SK-N-SH treated with all-trans-retinoic acid at 6 μM for 48 hours (cell line): ENCODE measurements around the gene OXCT2.
"Not testable (repeated sequence)": the region's sequence is repeated elsewhere in the genome, so short reads cannot be mapped to it uniquely, and the experiment has no call there.

Source experiments
- ATAC-seq: fragments of 200-7000 bp; cut with Tn5 transposase; 3 replicates; pipeline ENCODE4 v1.9.1; 2020; ENCODE audit warnings: mild to moderate bottlenecking, moderate library complexity
- ARNTL ChIP-seq: fragments of 450-650 bp; formaldehyde crosslinking; IDR thresholded peaks from 2 replicates; pipeline ENCODE4 v1.5.0; 2020; ENCODE audit warnings: low read depth, mild to moderate bottlenecking, moderate library complexity, borderline replicate concordance
- BACH2 ChIP-seq: fragments of 250-450 bp; sonication (Bioruptor Pico); IDR thresholded peaks from 2 replicates; pipeline ENCODE4 v1.9.0; 2021; ENCODE audit warnings: mild to moderate bottlenecking, borderline replicate concordance
- CSDC2 ChIP-seq: fragments of 250-450 bp; sonication (Bioruptor Pico); IDR thresholded peaks from 2 replicates; pipeline ENCODE4 v1.5.0; 2020; ENCODE audit warnings: mild to moderate bottlenecking, moderate library complexity
- GLIS3 ChIP-seq: fragments of 250-450 bp; sonication (Bioruptor Pico); IDR thresholded peaks from 2 replicates; pipeline ENCODE4 v1.5.0; 2020; ENCODE audit warnings: mild to moderate bottlenecking, moderate library complexity
- ISL1 ChIP-seq: fragments of 250-450 bp; sonication (Bioruptor Pico); IDR thresholded peaks from 2 replicates; pipeline ENCODE4 v2.1.2; 2022; ENCODE audit warnings: mild to moderate bottlenecking, moderate library complexity
- OSR1 ChIP-seq: fragments of 250-450 bp; sonication (Bioruptor Pico); IDR thresholded peaks from 2 replicates; pipeline ENCODE4 v1.8.0; 2022; ENCODE audit warnings: moderate library complexity, mild to moderate bottlenecking, inconsistent platforms
- PATZ1 ChIP-seq: fragments of 250-450 bp; sonication (Bioruptor Pico); IDR thresholded peaks from 2 replicates; pipeline ENCODE4 v1.8.0; 2020; ENCODE audit warnings: mild to moderate bottlenecking, moderate library complexity, borderline replicate concordance
- POU6F1 ChIP-seq: fragments of 250-450 bp; sonication (Bioruptor Pico); IDR thresholded peaks from 2 replicates; pipeline ENCODE4 v1.8.0; 2021; ENCODE audit warnings: low read depth, mild to moderate bottlenecking, moderate library complexity, borderline replicate concordance
- PPARA ChIP-seq: fragments of 250-450 bp; sonication (Bioruptor Pico); IDR thresholded peaks from 2 replicates; pipeline ENCODE4 v1.5.0; 2020; ENCODE audit warnings: mild to moderate bottlenecking, borderline replicate concordance
- RARB ChIP-seq: fragments of 250-450 bp; sonication (Bioruptor Pico); IDR thresholded peaks from 2 replicates; pipeline ENCODE4 v1.8.0; 2021; ENCODE audit warnings: mild to moderate bottlenecking, moderate library complexity
- SNAI2 ChIP-seq: fragments of 250-450 bp; sonication (Bioruptor Pico); IDR thresholded peaks from 2 replicates; pipeline ENCODE4 v1.5.0; 2020; ENCODE audit warnings: mild to moderate bottlenecking, moderate library complexity
- TCF4 ChIP-seq: fragments of 250-450 bp; sonication (Bioruptor Pico); IDR thresholded peaks from 2 replicates; pipeline ENCODE4 v1.8.0; 2021; ENCODE audit warnings: mild to moderate bottlenecking, moderate library complexity, borderline replicate concordance
- TOX ChIP-seq: fragments of 250-450 bp; sonication (Bioruptor Pico); IDR thresholded peaks from 2 replicates; pipeline ENCODE4 v1.8.0; 2021; ENCODE audit warnings: mild to moderate bottlenecking, moderate library complexity, borderline replicate concordance
- ZC3H10 ChIP-seq: fragments of 250-450 bp; sonication (Bioruptor Pico); IDR thresholded peaks from 2 replicates; pipeline ENCODE4 v1.5.1; 2021; ENCODE audit warnings: mild to moderate bottlenecking, moderate library complexity
- ZFP3 ChIP-seq: fragments of 250-450 bp; sonication (Bioruptor Pico); IDR thresholded peaks from 2 replicates; pipeline ENCODE4 v1.5.0; 2020; ENCODE audit warnings: mild to moderate bottlenecking, moderate library complexity
- ZFP30 ChIP-seq: fragments of 450-650 bp; formaldehyde crosslinking; IDR thresholded peaks from 2 replicates; pipeline ENCODE4 v1.5.0; 2022; ENCODE audit warnings: mild to moderate bottlenecking, moderate library complexity
- ZNF565 ChIP-seq: fragments of 450-650 bp; formaldehyde crosslinking; conservative IDR thresholded peaks from 2 replicates; pipeline ENCODE4 v1.5.0; 2020; ENCODE audit warnings: low read depth, mild to moderate bottlenecking, moderate library complexity
- ZNF70 ChIP-seq: fragments of 450-650 bp; formaldehyde crosslinking; IDR thresholded peaks from 2 replicates; pipeline ENCODE4 v1.5.0; 2020; ENCODE audit warnings: mild to moderate bottlenecking, moderate library complexity
- ZNF8 ChIP-seq: fragments of 450-650 bp; formaldehyde crosslinking; IDR thresholded peaks from 2 replicates; pipeline ENCODE4 v1.5.0; 2020; ENCODE audit warnings: mild to moderate bottlenecking, moderate library complexity
- TF ChIP-seq, protein P1 (sequence below): fragments of 250-450 bp; sonication (Bioruptor Pico); IDR thresholded peaks from 2 replicates; pipeline ENCODE4 v1.5.0; 2020; ENCODE audit warnings: mild to moderate bottlenecking, moderate library complexity
- TF ChIP-seq, protein P2 (sequence below): fragments of 250-450 bp; sonication (Bioruptor Pico); IDR thresholded peaks from 2 replicates; pipeline ENCODE4 v1.5.1; 2021; ENCODE audit warnings: mild to moderate bottlenecking, moderate library complexity
- TF ChIP-seq, protein P3 (sequence below): fragments of 250-450 bp; sonication (Bioruptor Pico); IDR thresholded peaks from 2 replicates; pipeline ENCODE4 v1.5.1; 2020; ENCODE audit warnings: low read depth, mild to moderate bottlenecking, moderate library complexity

OXCT2 gene

GRCh38 chr1:39771022-39771532 is at the start of gene OXCT2:
OXCT2 (minus strand) TSS chr1:39771348; CDS start chr1:39771255, 93 bp downstream.
- ATAC-seq, result not testable (repeated sequence)

DNA sequence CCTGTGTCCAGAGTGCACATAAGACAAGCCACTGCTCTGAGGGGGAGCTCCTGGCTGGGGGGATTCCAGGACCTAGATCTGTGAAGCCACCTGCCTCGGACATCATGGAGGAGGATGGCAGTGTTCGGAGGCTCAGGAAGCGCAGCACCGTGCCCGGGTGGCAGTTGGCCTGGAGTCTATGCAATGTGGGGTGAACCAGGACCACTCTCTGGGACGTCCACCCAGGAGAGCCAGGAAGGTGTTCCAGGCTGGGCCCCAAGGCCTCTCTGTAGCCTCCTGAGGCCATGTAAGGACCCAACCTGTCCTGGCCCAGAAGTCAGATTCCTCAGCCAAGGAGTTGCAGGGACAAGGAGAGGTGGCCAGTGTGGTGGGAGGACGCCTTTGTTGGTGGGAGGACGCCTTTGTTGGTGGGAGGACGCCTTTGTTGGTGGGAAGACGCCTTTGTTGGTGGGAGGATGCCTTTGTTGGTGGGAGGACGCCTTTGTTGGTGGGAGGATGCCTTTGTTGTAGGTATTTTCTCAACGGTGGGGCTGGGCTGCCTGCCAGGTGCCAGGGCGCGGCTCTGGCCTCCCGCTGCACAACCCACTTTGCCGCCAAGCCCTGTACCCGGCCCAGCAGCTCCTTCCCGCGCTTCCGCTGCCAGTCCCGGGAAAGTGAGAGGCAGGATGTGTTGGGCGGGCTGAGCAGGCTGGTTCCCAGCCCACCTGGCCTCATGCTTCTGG is 48.1 kb upstream of the OXCT2 start:
- ATAC-seq, result no peak
- no peak for TF ChIP-seq ZNF8
- no peak for TF ChIP-seq GLIS3
- no peak for TF ChIP-seq TOX (CRISPR knock-in tag)
- TF ChIP-seq PPARA, result no peak
- no peak for TF ChIP-seq SNAI2 (CRISPR knock-in tag)
- TF ChIP-seq TCF4 (CRISPR knock-in tag), result no peak
- TF ChIP-seq ISL1 (CRISPR knock-in tag), result no peak
- TF ChIP-seq CSDC2 (CRISPR knock-in tag), result no peak
- TF ChIP-seq, protein P1, sequence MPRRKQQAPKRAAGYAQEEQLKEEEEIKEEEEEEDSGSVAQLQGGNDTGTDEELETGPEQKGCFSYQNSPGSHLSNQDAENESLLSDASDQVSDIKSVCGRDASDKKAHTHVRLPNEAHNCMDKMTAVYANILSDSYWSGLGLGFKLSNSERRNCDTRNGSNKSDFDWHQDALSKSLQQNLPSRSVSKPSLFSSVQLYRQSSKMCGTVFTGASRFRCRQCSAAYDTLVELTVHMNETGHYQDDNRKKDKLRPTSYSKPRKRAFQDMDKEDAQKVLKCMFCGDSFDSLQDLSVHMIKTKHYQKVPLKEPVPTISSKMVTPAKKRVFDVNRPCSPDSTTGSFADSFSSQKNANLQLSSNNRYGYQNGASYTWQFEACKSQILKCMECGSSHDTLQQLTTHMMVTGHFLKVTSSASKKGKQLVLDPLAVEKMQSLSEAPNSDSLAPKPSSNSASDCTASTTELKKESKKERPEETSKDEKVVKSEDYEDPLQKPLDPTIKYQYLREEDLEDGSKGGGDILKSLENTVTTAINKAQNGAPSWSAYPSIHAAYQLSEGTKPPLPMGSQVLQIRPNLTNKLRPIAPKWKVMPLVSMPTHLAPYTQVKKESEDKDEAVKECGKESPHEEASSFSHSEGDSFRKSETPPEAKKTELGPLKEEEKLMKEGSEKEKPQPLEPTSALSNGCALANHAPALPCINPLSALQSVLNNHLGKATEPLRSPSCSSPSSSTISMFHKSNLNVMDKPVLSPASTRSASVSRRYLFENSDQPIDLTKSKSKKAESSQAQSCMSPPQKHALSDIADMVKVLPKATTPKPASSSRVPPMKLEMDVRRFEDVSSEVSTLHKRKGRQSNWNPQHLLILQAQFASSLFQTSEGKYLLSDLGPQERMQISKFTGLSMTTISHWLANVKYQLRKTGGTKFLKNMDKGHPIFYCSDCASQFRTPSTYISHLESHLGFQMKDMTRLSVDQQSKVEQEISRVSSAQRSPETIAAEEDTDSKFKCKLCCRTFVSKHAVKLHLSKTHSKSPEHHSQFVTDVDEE, result no peak
- TF ChIP-seq POU6F1 (CRISPR knock-in tag), result no peak
- no peak for TF ChIP-seq OSR1 (CRISPR knock-in tag)
- TF ChIP-seq ZNF70 (CRISPR knock-in tag), result no peak
- TF ChIP-seq ZFP3 (CRISPR knock-in tag), result no peak
- no peak for TF ChIP-seq ARNTL (CRISPR knock-in tag)
- TF ChIP-seq RARB (CRISPR knock-in tag), result no peak
- no peak for TF ChIP-seq BACH2
- TF ChIP-seq, all 23 proteins: peak for 0

GRCh38 chr1:39818482-39818881 is 47.3 kb upstream of the OXCT2 start:
- TF ChIP-seq POU6F1 (CRISPR knock-in tag), result no peak
- TF ChIP-seq PATZ1 (CRISPR knock-in tag), result no peak
- TF ChIP-seq PPARA, result no peak
- no peak for TF ChIP-seq ZNF70 (CRISPR knock-in tag)
- no peak for TF ChIP-seq ZFP30 (CRISPR knock-in tag)
- TF ChIP-seq ZFP3 (CRISPR knock-in tag), result no peak
- no peak for TF ChIP-seq ZNF565 (CRISPR knock-in tag)
- TF ChIP-seq, protein P2, sequence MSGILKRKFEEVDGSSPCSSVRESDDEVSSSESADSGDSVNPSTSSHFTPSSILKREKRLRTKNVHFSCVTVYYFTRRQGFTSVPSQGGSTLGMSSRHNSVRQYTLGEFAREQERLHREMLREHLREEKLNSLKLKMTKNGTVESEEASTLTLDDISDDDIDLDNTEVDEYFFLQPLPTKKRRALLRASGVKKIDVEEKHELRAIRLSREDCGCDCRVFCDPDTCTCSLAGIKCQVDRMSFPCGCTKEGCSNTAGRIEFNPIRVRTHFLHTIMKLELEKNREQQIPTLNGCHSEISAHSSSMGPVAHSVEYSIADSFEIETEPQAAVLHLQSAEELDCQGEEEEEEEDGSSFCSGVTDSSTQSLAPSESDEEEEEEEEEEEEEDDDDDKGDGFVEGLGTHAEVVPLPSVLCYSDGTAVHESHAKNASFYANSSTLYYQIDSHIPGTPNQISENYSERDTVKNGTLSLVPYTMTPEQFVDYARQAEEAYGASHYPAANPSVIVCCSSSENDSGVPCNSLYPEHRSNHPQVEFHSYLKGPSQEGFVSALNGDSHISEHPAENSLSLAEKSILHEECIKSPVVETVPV (CRISPR knock-in tag), result no peak
- TF ChIP-seq OSR1 (CRISPR knock-in tag), result no peak
- TF ChIP-seq RARB (CRISPR knock-in tag), result no peak
- TF ChIP-seq, protein P1, result no peak
- TF ChIP-seq CSDC2 (CRISPR knock-in tag), result no peak
- TF ChIP-seq, protein P3, sequence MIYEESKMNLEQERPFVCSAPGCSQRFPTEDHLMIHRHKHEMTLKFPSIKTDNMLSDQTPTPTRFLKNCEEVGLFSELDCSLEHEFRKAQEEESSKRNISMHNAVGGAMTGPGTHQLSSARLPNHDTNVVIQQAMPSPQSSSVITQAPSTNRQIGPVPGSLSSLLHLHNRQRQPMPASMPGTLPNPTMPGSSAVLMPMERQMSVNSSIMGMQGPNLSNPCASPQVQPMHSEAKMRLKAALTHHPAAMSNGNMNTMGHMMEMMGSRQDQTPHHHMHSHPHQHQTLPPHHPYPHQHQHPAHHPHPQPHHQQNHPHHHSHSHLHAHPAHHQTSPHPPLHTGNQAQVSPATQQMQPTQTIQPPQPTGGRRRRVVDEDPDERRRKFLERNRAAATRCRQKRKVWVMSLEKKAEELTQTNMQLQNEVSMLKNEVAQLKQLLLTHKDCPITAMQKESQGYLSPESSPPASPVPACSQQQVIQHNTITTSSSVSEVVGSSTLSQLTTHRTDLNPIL, result no peak
- TF ChIP-seq ZC3H10 (CRISPR knock-in tag), result no peak
- no peak for TF ChIP-seq TOX (CRISPR knock-in tag)
- TF ChIP-seq ISL1 (CRISPR knock-in tag), result no peak
- TF ChIP-seq ZNF8, result no peak
- TF ChIP-seq GLIS3, result no peak
- ATAC-seq, result no peak
